UCSD-AML1 (cell line): ENCODE results near the gene ATF1.
"Not testable (repeated sequence)": the region's sequence is repeated elsewhere in the genome, so short reads cannot be mapped to it uniquely, and the experiment has no call there.

Source experiments
- DNase-seq: peaks from one replicate; lab custom pipeline; 2025; ENCODE audit not compliant: unreplicated experiment; lab: John Stamatoyannopoulos, UW

The ATF1 gene

GRCh38 chr12:50751948-50752721 is 11.8 kb upstream of the ATF1 start:
- no peak for DNase-seq

GRCh38 chr12:50753232-50753769 is 10.6 kb upstream of the ATF1 start:
- no peak for DNase-seq

- peak; percentile 83 for DNase-seq
Measured at GRCh38 chr12:50764286-50765094, 589 bp downstream of the ATF1 start.

- DNase-seq = no peak
Measured at GRCh38 chr12:50765095-50765911, 1.4 kb downstream of the ATF1 start.

- no peak for DNase-seq
Measured at GRCh38 chr12:50768391-50768790, 4.5 kb downstream of the ATF1 start.

GRCh38 chr12:50768813-50769212 is 4.9 kb downstream of the ATF1 start:
- not testable (repeated sequence) for DNase-seq

- no peak for DNase-seq
Measured at GRCh38 chr12:50771409-50771808, 7.5 kb downstream of the ATF1 start.

GRCh38 chr12:50772470-50772869 is 8.6 kb downstream of the ATF1 start:
- DNase-seq = no peak

GRCh38 chr12:50772877-50773276 is 9.0 kb downstream of the ATF1 start:
- no peak for DNase-seq

GRCh38 chr12:50775251-50775650 is 11.3 kb downstream of the ATF1 start:
- no peak for DNase-seq

- DNase-seq = no peak
Measured at GRCh38 chr12:50776749-50777728, 13.1 kb downstream of the ATF1 start.

- DNase-seq = no peak
Measured at GRCh38 chr12:50778663-50779590, 15.0 kb downstream of the ATF1 start.

- no peak for DNase-seq
Measured at GRCh38 chr12:50780013-50780412, 16.1 kb downstream of the ATF1 start.

GRCh38 chr12:50784501-50784900 is 20.6 kb downstream of the ATF1 start:
- DNase-seq = no peak

- DNase-seq = no peak
Measured at GRCh38 chr12:50785406-50786001, 21.6 kb downstream of the ATF1 start.

- no peak for DNase-seq
Measured at GRCh38 chr12:50786498-50787231, 22.8 kb downstream of the ATF1 start.

GRCh38 chr12:50787618-50788017 is 23.7 kb downstream of the ATF1 start:
- DNase-seq = no peak

GRCh38 chr12:50788561-50788960 is 24.7 kb downstream of the ATF1 start:
- DNase-seq = no peak
